Stimulated activated CD4-positive, alpha-beta T cell treated with anti-CD3 and anti-CD28 coated beads, TNF-alpha, amount 100 ng/mL, for 4 hours (primary cell): ENCODE data around the gene FNDC1.
"Not testable (repeated sequence)": the region's sequence is repeated elsewhere in the genome, so short reads cannot be mapped to it uniquely, and the experiment has no call there.

Source experiments
- DNase-seq, 3 experiments: peaks; one replicate each; pipeline ENCODE4 v3.0.0-alpha.2; 2020; ENCODE audit warnings: low read depth in 3 of 3

FNDC1 gene

GRCh38 chr6:159256128-159256527, 86.9 kb downstream of the FNDC1 start:
- no peak for DNase-seq

- DNase-seq: no peak
These were observed 88.6 kb downstream of the FNDC1 start for GRCh38 chr6:159257846-159258245.

DNA sequence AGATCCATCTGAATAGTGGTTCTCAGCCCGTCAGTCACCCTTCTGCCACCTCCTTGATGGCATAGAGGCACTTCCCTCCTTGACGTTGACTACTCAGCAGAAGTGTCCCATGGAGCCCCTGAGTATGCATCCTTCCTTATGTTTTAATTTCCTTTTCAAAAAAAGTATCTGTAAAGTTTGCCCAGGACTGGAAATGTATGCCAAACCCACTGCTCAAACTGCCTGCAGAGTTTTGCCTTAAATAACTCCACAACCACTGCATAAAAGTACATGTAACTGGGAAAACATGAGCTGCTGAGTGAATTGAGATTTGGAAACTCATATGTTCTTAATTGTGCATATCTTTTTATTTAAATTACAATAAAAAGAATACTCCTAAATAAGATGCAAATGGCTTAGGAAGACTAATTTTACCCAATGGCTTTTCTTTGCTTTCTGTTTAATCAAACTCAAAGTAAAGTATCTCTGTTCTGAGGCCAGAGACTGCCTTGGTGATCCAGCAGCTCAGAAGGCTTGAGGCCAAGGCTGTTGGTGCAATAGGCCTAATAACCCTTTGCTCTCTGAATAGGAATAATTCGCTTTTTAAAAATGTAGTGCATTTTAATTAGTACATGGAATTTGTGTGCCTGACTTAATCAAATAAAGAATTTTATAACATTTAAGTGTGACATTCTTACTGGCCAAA, 90.4 kb downstream of the FNDC1 start:
- DNase-seq: no peak

DNA sequence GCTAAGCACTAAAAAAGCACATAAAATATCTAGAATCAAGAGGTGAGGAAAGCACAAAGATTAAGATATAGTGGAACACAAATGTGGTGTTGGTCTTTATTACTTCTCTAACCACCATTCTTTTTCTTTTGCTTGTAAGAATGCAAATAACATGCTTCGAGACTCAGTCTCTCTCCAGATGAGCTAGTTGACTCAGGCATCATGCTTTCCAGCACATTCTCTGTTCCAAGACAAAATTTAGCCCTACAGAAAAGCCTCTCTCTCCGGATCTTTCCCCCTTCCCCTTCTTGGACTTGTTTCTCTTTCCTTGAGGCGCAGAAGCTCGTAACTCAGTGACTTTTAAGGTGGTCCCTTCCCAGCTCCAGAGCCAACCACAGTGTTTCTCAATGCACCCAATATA, 91.0 kb downstream of the FNDC1 start:
- no peak for DNase-seq

- no peak for DNase-seq
These were observed 92.8 kb downstream of the FNDC1 start for GRCh38 chr6:159261995-159262394.

- DNase-seq: no peak
These were observed 93.4 kb downstream of the FNDC1 start for GRCh38 chr6:159262586-159262985.

- DNase-seq: no peak
These were observed 98.0 kb downstream of the FNDC1 start for GRCh38 chr6:159267165-159267564.

DNA sequence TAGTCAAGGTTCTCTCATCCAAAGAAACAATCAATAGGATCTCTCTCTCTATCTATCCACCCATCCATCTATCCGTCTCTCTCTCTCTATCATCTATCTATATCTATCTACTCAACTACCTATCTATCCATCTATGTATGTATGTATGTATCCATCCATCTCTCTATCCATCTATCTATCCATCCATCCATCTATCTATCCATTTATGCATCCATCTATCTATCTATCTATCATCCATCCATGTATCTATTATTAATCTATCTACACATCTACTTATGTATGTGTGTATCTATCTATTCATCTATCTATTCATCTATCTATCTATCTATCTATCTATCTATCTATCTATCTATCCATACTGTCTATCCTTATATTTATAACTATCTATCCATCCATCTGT, 99.3 kb downstream of the FNDC1 start:
- DNase-seq: no peak

GRCh38 chr6:159271257-159271656, 102.1 kb downstream of the FNDC1 start:
- DNase-seq: no peak

DNA sequence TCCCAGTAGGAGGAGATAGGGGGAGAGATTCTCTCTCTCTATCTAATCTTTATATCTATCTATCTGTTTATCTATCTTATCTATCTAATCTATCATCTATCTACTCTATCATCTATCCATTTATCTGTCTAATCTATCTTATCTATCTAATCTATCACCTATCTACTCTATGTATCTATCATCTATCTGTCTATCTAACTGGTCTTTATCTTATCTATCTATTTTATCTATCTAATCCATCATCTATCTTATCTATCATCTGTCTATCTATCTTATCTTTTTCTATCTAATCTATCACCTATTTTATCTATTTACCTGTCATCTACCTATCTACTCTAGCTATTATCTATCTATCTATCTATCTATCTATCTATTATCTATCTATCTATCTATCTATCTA, 109.4 kb downstream of the FNDC1 start:
- DNase-seq: no peak

- no peak for DNase-seq
These were observed 110.6 kb downstream of the FNDC1 start for GRCh38 chr6:159279790-159280277.

DNA sequence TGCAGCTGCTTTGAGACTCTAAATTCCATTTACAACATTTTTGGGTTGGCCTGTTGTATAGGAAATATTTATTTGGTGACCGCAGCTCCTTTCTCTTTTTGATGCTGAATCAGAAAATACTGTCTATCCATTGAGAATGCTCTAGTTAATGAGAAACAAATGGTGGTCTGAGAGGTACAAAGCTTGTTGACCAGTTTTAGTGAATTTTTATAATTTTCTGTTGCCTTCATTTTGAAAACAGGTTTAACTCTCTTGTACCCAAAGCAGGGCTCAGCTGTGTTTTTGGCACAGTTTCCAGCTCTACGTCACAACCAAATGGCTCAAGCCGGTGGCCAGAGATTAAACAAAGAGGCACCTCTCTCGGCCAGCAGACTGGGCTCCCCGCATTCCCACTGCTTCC, 113.2 kb downstream of the FNDC1 start:
- DNase-seq: no peak

DNA sequence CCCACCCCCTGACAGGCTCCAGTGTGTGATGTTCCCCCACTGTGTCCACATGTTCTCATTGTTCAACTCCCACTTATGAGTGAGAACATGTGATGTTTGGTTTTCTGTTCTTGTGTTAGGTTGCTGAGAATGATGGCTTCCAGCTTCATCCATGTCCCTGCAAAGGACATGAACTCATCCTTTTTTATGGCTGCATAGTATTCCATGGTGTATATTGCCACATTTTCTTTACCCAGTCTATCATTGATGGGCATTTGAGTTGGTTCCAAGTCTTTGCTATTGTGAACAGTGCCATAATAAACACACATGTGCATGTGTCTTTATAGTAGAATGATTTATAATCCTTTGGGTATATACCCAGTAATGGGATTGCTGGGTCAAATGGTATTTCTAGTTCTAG, 115.5 kb downstream of the FNDC1 start:
- not testable (repeated sequence) for DNase-seq

DNA sequence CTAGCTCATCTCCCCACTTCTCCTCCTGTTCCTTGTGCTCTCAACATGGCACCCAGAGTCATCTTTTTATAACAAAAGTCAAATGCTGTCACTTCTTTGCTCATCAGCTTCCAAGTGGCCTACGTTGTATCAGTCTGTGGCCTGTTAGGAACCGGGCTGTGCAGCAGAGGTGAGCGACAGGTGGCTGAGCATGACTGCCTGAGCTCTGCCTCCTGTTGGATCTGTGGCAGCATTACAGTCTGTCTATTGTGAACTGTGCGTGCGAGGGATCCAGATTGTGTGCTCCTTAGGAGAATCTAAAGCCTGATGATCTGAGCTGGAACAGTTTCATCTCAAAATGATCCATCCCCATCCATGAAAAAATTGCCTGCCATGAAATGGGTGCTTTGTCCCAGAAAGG, 129.6 kb downstream of the FNDC1 start:
- DNase-seq: no peak

DNA sequence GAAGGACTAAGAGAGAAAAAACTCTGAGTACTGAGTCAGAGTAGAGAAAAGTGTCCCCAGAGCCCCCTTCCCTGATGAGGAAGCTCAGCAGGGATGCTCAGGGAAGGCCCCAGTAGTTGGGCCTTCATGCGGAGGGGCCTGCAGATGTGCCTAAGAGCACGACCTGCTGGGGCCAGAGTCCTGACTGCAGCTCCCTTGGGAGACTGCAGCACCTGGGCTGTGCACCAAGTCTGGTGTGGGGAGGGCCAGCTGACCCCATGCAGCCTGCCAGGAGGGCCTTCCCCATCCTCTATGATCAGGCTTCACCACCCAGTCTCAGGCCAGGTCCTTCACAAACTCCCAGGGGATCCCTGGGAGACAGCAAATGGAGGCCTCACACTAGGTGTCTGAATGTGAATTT, 130.4 kb downstream of the FNDC1 start:
- DNase-seq: no peak

GRCh38 chr6:159301277-159301676, 132.1 kb downstream of the FNDC1 start:
- DNase-seq: no peak

- DNase-seq: no peak
These were observed 132.8 kb downstream of the FNDC1 start for GRCh38 chr6:159301810-159302593.

- no peak for DNase-seq
These were observed 133.4 kb downstream of the FNDC1 start for GRCh38 chr6:159302594-159302992.

- no peak for DNase-seq
These were observed 134.0 kb downstream of the FNDC1 start for GRCh38 chr6:159303159-159303558.

- no peak for DNase-seq
These were observed 134.6 kb downstream of the FNDC1 start for GRCh38 chr6:159303784-159304183.

DNA sequence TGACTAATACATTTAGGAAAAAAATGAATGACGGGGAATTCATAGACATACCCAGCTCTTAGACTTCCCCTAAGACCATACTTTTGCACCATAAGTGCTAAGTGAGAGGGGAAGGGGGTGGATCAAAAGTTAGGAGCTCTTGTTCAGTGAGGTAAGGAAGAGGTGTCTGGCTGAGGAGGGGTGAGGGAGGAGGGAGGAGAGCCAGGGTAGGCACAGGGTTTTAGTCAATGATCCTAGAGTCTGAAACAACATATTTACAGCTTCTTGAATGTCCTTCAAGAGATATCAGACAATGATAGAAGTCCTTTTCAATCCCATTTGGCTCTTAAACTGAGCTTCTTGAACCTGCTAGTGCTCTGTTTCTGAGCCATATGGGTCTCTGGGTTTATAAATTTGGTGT, 135.4 kb downstream of the FNDC1 start:
- DNase-seq: no peak

DNA sequence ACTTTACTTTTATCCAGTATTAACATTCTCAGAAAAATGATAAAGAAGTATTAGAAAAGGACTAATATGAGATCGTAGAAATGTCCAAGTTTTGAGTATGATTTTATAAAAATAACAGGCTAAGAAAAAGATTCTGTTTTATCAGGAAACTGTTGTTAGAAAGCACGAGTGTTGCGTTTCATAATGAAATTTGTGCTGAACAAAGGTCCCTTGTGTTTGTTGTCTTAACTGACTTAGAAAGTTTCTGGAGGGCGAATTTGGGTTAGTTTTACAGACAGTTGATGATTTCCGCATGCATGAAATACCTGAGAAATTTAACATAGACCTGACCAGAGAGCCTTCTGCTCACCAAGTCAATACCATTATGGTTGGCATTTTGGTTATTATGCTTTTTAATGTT, 136.0 kb downstream of the FNDC1 start:
- no peak for DNase-seq

DNA sequence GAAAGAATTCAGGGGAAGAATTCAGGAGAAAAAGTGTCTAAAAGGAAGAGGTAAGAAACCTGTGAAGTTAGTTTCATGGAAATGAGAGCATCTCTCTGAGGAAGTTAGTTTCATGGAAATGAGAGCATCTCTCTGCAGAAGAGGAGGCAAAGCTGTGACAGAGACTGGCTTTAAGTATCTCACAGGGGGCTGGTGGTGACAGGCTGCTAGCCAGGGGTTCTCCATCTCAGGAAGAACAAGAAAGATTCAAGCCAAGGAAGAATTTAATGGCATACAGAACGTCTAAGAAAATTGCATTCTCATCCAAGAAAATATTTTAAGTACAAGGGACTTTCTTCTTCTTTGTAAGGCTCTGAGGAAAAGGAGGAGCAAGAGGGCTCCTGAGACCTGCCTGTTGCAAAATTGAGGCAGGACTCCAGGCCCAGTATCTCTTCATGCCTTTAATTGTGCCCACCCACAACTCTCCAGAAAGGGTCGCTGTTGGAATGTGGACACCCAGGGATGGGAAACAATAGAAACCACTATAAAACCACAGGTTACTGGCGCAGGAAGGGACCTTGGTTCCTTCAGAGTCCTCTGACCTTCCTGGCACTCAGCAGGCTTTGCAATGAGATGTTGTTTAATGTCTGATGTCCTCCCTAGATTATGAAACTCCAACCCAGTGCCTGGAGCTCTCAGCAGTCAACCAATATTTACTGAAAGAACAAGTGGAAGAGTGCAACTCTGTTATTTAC, 136.8 kb downstream of the FNDC1 start:
- DNase-seq: no peak
